ENCODE measurements around the gene LRRC25. TPM values are rescaled to one million over a fixed set of nuclear protein-coding genes. Genes with fewer than 3 reads are reported as not detected.

LRRC25 gene
- total RNA-seq, 1 experiment from 2014 or later: 0.31 TPM

GRCh38 chr19:18427080-18427742, 29.8 kb upstream of the LRRC25 start (continued):
- TF ChIP-seq FOXP1 (CRISPR knock-in tag; IDR thresholded peaks at IDR 0.05; ENCODE audit: borderline replicate concordance) (no peak), MAX (CRISPR knock-in tag; IDR thresholded peaks at IDR 0.05) (no peak)

GRCh38 chr19:18426416-18426767, 29.0 kb upstream of the LRRC25 start:
- TF ChIP-seq MLX (CRISPR knock-in tag; IDR thresholded peaks at IDR 0.05) (no peak), ZNF416 (CRISPR knock-in tag; IDR thresholded peaks at IDR 0.05) (no peak), ATF2 (CRISPR knock-in tag; IDR thresholded peaks at IDR 0.05; ENCODE audit: borderline replicate concordance, low read depth) (no peak)
- Mint-ChIP-seq H3K27me3 (ENCODE audit: low read depth) (no peaks in the 10 kb centered on the region), H3K4me3 (no peak overlapping the region), H3K36me3 (no peaks in the 10 kb centered on the region), H3K4me1 (peaks cover 23% of the 10 kb centered on the region), H3K27ac (no peak overlapping the region), H3K9me3 (no peaks in the 10 kb centered on the region)
- CTCF ChIA-PET: interaction anchor here (1.4 to 1.5 kb wide), 3 partner anchors 11 to 147 kb away, joined by 3 to 4 read pairs (median 4); no protein-coding TSS in a partner anchor
- POLR2A ChIA-PET: no interaction called here
- no peak for ATAC-seq
- no peak for DNase-seq (ENCODE audit: low spot score)

- Mint-ChIP-seq H3K9me3 (no peaks in the 10 kb centered on the region), H3K4me1 (peaks cover 23% of the 10 kb centered on the region), H3K27me3 (ENCODE audit: low read depth) (peaks cover 4% of the 10 kb centered on the region), H3K4me3 (no peak overlapping the region), H3K36me3 (no peaks in the 10 kb centered on the region), H3K27ac (no peak overlapping the region)
- ATAC-seq (no peak), DNase-seq (ENCODE audit: low spot score) (no peak)
- ChIA-PET POLR2A (no interaction called here), CTCF (interaction anchor here (0.8 to 3.5 kb wide), 6 partner anchors 11 to 146 kb away, joined by 3 to 15 read pairs (median 4); no protein-coding TSS in a partner anchor)
- TF ChIP-seq PRRX2 (CRISPR knock-in tag; IDR thresholded peaks at IDR 0.05) (no peak), IRF1 (CRISPR knock-in tag; IDR thresholded peaks at IDR 0.05) (no peak), ZNF219 (CRISPR knock-in tag; IDR thresholded peaks at IDR 0.05; ENCODE audit: borderline replicate concordance) (no peak), ATF1 (CRISPR knock-in tag; IDR thresholded peaks at IDR 0.05) (no peak), ZBTB43 (CRISPR knock-in tag; IDR thresholded peaks at IDR 0.05) (no peak)
These were observed 28.3 kb upstream of the LRRC25 start for GRCh38 chr19:18425515-18426415.

GRCh38 chr19:18424890-18425514, 27.6 kb upstream of the LRRC25 start:
- Mint-ChIP-seq H3K27me3 (ENCODE audit: low read depth) (peaks cover 11% of the 10 kb centered on the region), H3K4me3 (no peak overlapping the region), H3K4me1 (peaks cover 23% of the 10 kb centered on the region), H3K36me3 (no peaks in the 10 kb centered on the region), H3K27ac (no peak overlapping the region), H3K9me3 (no peaks in the 10 kb centered on the region)
- ChIA-PET POLR2A (no interaction called here), CTCF (interaction anchor here (0.6 to 3.5 kb wide), 8 partner anchors 12 to 147 kb away, joined by 3 to 15 read pairs (median 4); partner anchors contain the start of gene LRRC25)
- no peak for ATAC-seq
- DNase-seq (ENCODE audit: low spot score): no peak
- TF ChIP-seq CTCF (IDR thresholded peaks at IDR 0.05) (no peak), ZNF219 (CRISPR knock-in tag; IDR thresholded peaks at IDR 0.05; ENCODE audit: borderline replicate concordance) (no peak), CDX4 (CRISPR knock-in tag; IDR thresholded peaks at IDR 0.05; ENCODE audit: borderline replicate concordance) (no peak), ZNF512 (CRISPR knock-in tag; IDR thresholded peaks at IDR 0.05; ENCODE audit: borderline replicate concordance) (no peak), GRHL2 (CRISPR knock-in tag; IDR thresholded peaks at IDR 0.05; ENCODE audit: insufficient replicate concordance, severe bottlenecking) (no peak), E2F4 (CRISPR knock-in tag; IDR thresholded peaks at IDR 0.05; ENCODE audit: borderline replicate concordance, low read depth) (no peak)

Data from WTC11 (cell line).